GM23338 (cell line): ENCODE results near the gene NMBR. TPM values are rescaled to one million over a fixed set of nuclear protein-coding genes. Genes with fewer than 3 reads are reported as not detected.
"Not testable (repeated sequence)": the region's sequence is repeated elsewhere in the genome, so short reads cannot be mapped to it uniquely, and the experiment has no call there.

Experiments used
- ATAC-seq: fragments of 200-7000 bp; cut with Tn5 transposase; 3 replicates; pipeline ENCODE4 v1.9.1; 2020
- DNase-seq: peaks from one replicate; pipeline ENCODE4 v3.0.0-alpha.2; 2015; ENCODE audit warnings: low spot score
- H2AFZ ChIP-seq: fragments of 200-600 bp; sonication (generic); 2 replicates; pipeline ENCODE4 v1.8.0; 2016; ENCODE audit warnings: antibody characterized with exemption, mild to moderate bottlenecking, moderate library complexity
- H3F3A ChIP-seq: fragments of 200-600 bp; sonication (generic); replicated peaks from 2 replicates; pipeline ENCODE4 v1.8.0; 2017; ENCODE audit warnings: antibody characterized with exemption, mixed run types, low read depth
- H3K27ac ChIP-seq: fragments of 200-600 bp; sonication (generic); 2 replicates; pipeline ENCODE4 v1.6.1; 2016; ENCODE audit warnings: low read depth
- H3K27me3 ChIP-seq: fragments of 200-600 bp; sonication (generic); 2 replicates; pipeline ENCODE4 v1.8.0; 2016; ENCODE audit warnings: mild to moderate bottlenecking, mixed run types, moderate library complexity; ENCODE audit not compliant: insufficient read depth
- H3K36me3 ChIP-seq: fragments of 200-600 bp; sonication (generic); 2 replicates; pipeline ENCODE4 v1.8.0; 2016; ENCODE audit warnings: mild to moderate bottlenecking; ENCODE audit not compliant: insufficient read depth
- H3K4me1 ChIP-seq: fragments of 200-600 bp; sonication (generic); 2 replicates; pipeline ENCODE4 v1.8.0; 2016; ENCODE audit warnings: mild to moderate bottlenecking, moderate library complexity; ENCODE audit not compliant: insufficient read depth
- H3K4me2 ChIP-seq: fragments of 200-600 bp; sonication (generic); 2 replicates; pipeline ENCODE4 v1.7.1; 2017; ENCODE audit warnings: mixed run types
- H3K4me3 ChIP-seq: fragments of 200-600 bp; sonication (generic); 2 replicates; pipeline ENCODE4 v1.6.1; 2016; ENCODE audit warnings: mixed run types
- H3K79me2 ChIP-seq: fragments of 200-600 bp; sonication (generic); replicated peaks from 2 replicates; pipeline ENCODE4 v1.8.0; 2017; ENCODE audit warnings: mild to moderate bottlenecking; ENCODE audit not compliant: insufficient read depth
- H3K9me2 ChIP-seq: fragments of 200-600 bp; sonication (generic); 2 replicates; pipeline ENCODE4 v1.8.0; 2017; ENCODE audit not compliant: insufficient read depth
- H4K20me1 ChIP-seq: fragments of 200-600 bp; sonication (generic); replicated peaks from 2 replicates; pipeline ENCODE4 v1.8.0; 2017; ENCODE audit warnings: mild to moderate bottlenecking; ENCODE audit not compliant: insufficient read depth
- H3K27ac Mint-ChIP-seq: 2 replicates; pipeline ENCODE4 v1.8.0; 2020; ENCODE audit warnings: inconsistent platforms, mild to moderate bottlenecking, moderate library complexity, mixed read lengths
- H3K27me3 Mint-ChIP-seq: 3 replicates; pipeline ENCODE4 v1.8.0; 2022; ENCODE audit warnings: low read depth, mild to moderate bottlenecking, moderate library complexity, mixed read lengths, inconsistent platforms; ENCODE audit not compliant: insufficient read depth, poor library complexity
- H3K36me3 Mint-ChIP-seq: 3 replicates; pipeline ENCODE4 v1.8.0; 2021; ENCODE audit warnings: low read depth, mild to moderate bottlenecking, inconsistent platforms, moderate library complexity, mixed read lengths
- H3K4me1 Mint-ChIP-seq: 3 replicates; pipeline ENCODE4 v1.8.0; 2020; ENCODE audit warnings: mild to moderate bottlenecking, inconsistent platforms, mixed read lengths
- H3K4me3 Mint-ChIP-seq: 3 replicates; pipeline ENCODE4 v1.8.0; 2021; ENCODE audit warnings: moderate library complexity, mild to moderate bottlenecking, inconsistent platforms, mixed read lengths
- H3K9me3 Mint-ChIP-seq: 3 replicates; pipeline ENCODE4 v1.8.0; 2020; ENCODE audit warnings: moderate library complexity, mild to moderate bottlenecking, inconsistent platforms, mixed read lengths
- CREB1 ChIP-seq: fragments of 250-450 bp; sonication (Bioruptor Pico); IDR thresholded peaks from 2 replicates; pipeline ENCODE4 v1.5.0; 2020; ENCODE audit warnings: low read depth, mild to moderate bottlenecking, moderate library complexity
- CTCF ChIP-seq, 2 experiments: fragments of 200-600 bp in 1 of 2; sonication (generic) in 1 of 2; conservative IDR thresholded peaks; 2 replicates each; pipeline versions ENCODE4 v1.5.1 to v1.6.1; 2016 to 2017; ENCODE audit warnings: antibody characterized with exemption in 2 of 2, low read depth in 2 of 2, mild to moderate bottlenecking in 2 of 2, moderate library complexity in 1 of 2
- EZH2phosphoT487 ChIP-seq: fragments of 200-600 bp; sonication (generic); IDR thresholded peaks from one replicate; pipeline ENCODE4 v1.8.1; 2018; ENCODE audit warnings: antibody characterized with exemption; ENCODE audit not compliant: unreplicated experiment
- POLR2AphosphoS5 ChIP-seq: IDR thresholded peaks from 2 replicates; pipeline ENCODE4 v1.6.1; 2016; ENCODE audit warnings: antibody characterized with exemption, low read depth
- STAT1 ChIP-seq: IDR thresholded peaks from one replicate; pipeline ENCODE4 v1.6.1; 2016; ENCODE audit warnings: antibody characterized with exemption; ENCODE audit not compliant: unreplicated experiment
- ZNF114 ChIP-seq: fragments of 250-450 bp; sonication (Bioruptor Pico); IDR thresholded peaks from 2 replicates; pipeline ENCODE4 v1.5.0; 2020; ENCODE audit warnings: mild to moderate bottlenecking, moderate library complexity
- ZNF331 ChIP-seq: fragments of 250-450 bp; sonication (Bioruptor Pico); IDR thresholded peaks from 2 replicates; pipeline ENCODE4 v1.5.0; 2020; ENCODE audit warnings: low read depth, mild to moderate bottlenecking, moderate library complexity
- ZNF462 ChIP-seq: fragments of 250-450 bp; sonication (Bioruptor Pico); IDR thresholded peaks from 2 replicates; pipeline ENCODE4 v1.5.0; 2020; ENCODE audit warnings: mild to moderate bottlenecking, moderate library complexity
- polyA plus RNA-seq: library from polyadenylated mRNA; unstranded; fragments of >200 nt; fragmentation: Nextera tagmentation; extraction: Ambion mirVana; gene quantifications from 2 replicates; pipeline ENCODE4 v1.2.1, GENCODE V29; 2016
- total RNA-seq: library from RNA; depleted of rRNA; stranded (reverse); fragments of >200 nt; shearing (Covaris generic); gene quantifications from 2 replicates; pipeline ENCODE4 v1.2.3, GENCODE V29; 2014

NMBR gene
- total and polyA plus RNA-seq, 2 experiments from 2014 or later, result not detected

- TF ChIP-seq ZNF462 (CRISPR knock-in tag), result no peak
These were observed 78.5 kb downstream of the NMBR start (continued) for GRCh38 chr6:142068416-142068815.

- H3K4me1 Mint-ChIP-seq, H3F3A ChIP-seq, ATAC-seq, H3K4me3 ChIP-seq, H3K9me3 Mint-ChIP-seq, H3K27me3 Mint-ChIP-seq, H3K27ac ChIP-seq, H3K79me2 ChIP-seq, H3K36me3 Mint-ChIP-seq, H3K27ac Mint-ChIP-seq, H4K20me1 ChIP-seq, H3K4me2 ChIP-seq, H3K36me3 ChIP-seq, H3K27me3 ChIP-seq, DNase-seq, H2AFZ ChIP-seq, H3K9me2 ChIP-seq, H3K4me1 ChIP-seq, H3K4me3 Mint-ChIP-seq: not testable (repeated sequence)
These were observed 84.1 kb downstream of the NMBR start for GRCh38 chr6:142062861-142063260.

- Mint-ChIP-seq H3K27me3 (no peaks in the 10 kb centered on the region), H3K4me1 (no peaks in the 10 kb centered on the region; the same call in 2 of the 3 replicates), H3K27ac (no peak overlapping the region), H3K9me3 (no peaks in the 10 kb centered on the region), H3K4me3 (no peak overlapping the region), H3K36me3 (no peaks in the 10 kb centered on the region)
- Histone ChIP-seq H3K27me3 (no peaks in the 10 kb centered on the region), H3F3A (no peaks in the 10 kb centered on the region), H3K79me2 (no peaks in the 10 kb centered on the region), H3K36me3 (no peaks in the 10 kb centered on the region), H3K4me3 (no peak overlapping the region), H3K4me2 (no peak overlapping the region), H3K4me1 (no peaks in the 10 kb centered on the region), H3K27ac (no peak overlapping the region), H2AFZ (no peak overlapping the region), H4K20me1 (no peaks in the 10 kb centered on the region), H3K9me2 (no peaks in the 10 kb centered on the region)
- TF ChIP-seq CTCF (conservative IDR thresholded peaks at IDR 0.05; ENCODE audit: low read depth in 2 of 2) (no peak), ZNF114 (CRISPR knock-in tag) (no peak), STAT1 (no peak), ZNF331 (CRISPR knock-in tag) (no peak), EZH2phosphoT487 (no peak), POLR2AphosphoS5 (no peak), CREB1 (CRISPR knock-in tag) (no peak)
- DNase-seq (no peak), ATAC-seq (no peak)
These were observed 88.2 kb downstream of the NMBR start for GRCh38 chr6:142058551-142059290.
